Mesenchymal stem cell (in vitro differentiated cells and primary cell): ENCODE measurements around the gene ACTBL2.
A peak's percentile ranks its signal among the peaks of the same experiment; 100 is the strongest.

ENCODE experiments used
- DNase-seq: peaks from one replicate; pipeline ENCODE4 v3.0.0-alpha.2; 2013
- H2AFZ ChIP-seq: one replicate; pipeline ENCODE4 v1.6.1; 2013; ENCODE audit warnings: low read depth, mild to moderate bottlenecking, control low read depth, inconsistent platforms, low read length, moderate library complexity
- H2AK5ac ChIP-seq: 2 replicates; pipeline ENCODE4 v1.6.1; 2013; ENCODE audit warnings: low read length, moderate library complexity, mild to moderate bottlenecking, inconsistent platforms; ENCODE audit not compliant: severe bottlenecking
- H2BK120ac ChIP-seq: one replicate; pipeline ENCODE4 v1.6.1; 2013; ENCODE audit warnings: low read depth, mild to moderate bottlenecking, inconsistent platforms, low read length, moderate library complexity
- H2BK12ac ChIP-seq, 2 experiments: one replicate each; pipeline ENCODE4 v1.6.1; 2013; ENCODE audit warnings: inconsistent platforms in 2 of 2, low read length in 2 of 2, mild to moderate bottlenecking in 2 of 2, moderate library complexity in 2 of 2, control low read depth in 1 of 2
- H2BK15ac ChIP-seq: one replicate; pipeline ENCODE4 v1.6.1; 2013; ENCODE audit warnings: mild to moderate bottlenecking, low read depth, inconsistent platforms; ENCODE audit not compliant: poor library complexity, severe bottlenecking
- H2BK5ac ChIP-seq: 2 replicates; pipeline ENCODE4 v1.6.1; 2013; ENCODE audit warnings: low read depth, mild to moderate bottlenecking, low read length, control low read depth, inconsistent platforms; ENCODE audit not compliant: poor library complexity, severe bottlenecking
- H3K14ac ChIP-seq, 2 experiments: one replicate each; pipeline ENCODE4 v1.6.1; 2013; ENCODE audit warnings: inconsistent platforms in 2 of 2, low read length in 2 of 2, control low read depth in 1 of 2, mild to moderate bottlenecking in 1 of 2, moderate library complexity in 1 of 2
- H3K18ac ChIP-seq, 2 experiments: one replicate each; pipeline ENCODE4 v1.6.1; 2013; ENCODE audit warnings: inconsistent platforms in 2 of 2, low read length in 2 of 2, control low read depth in 1 of 2, low read depth in 1 of 2, mild to moderate bottlenecking in 1 of 2
- H3K23ac ChIP-seq, 2 experiments: one replicate each; pipeline ENCODE4 v1.6.1; 2013; ENCODE audit warnings: inconsistent platforms in 2 of 2, low read length in 2 of 2, mild to moderate bottlenecking in 2 of 2, moderate library complexity in 2 of 2, control low read depth in 1 of 2
- H3K27ac ChIP-seq: 2 replicates; pipeline ENCODE4 v1.5.1; 2013; ENCODE audit warnings: mild to moderate bottlenecking, moderate library complexity, low read length, control low read depth, inconsistent platforms; ENCODE audit not compliant: poor library complexity, severe bottlenecking
- H3K27me3 ChIP-seq, 2 experiments: 2 replicates each; pipeline versions ENCODE4 v1.6.1 to v1.7.0; 2013; ENCODE audit warnings: low read length in 2 of 2, mild to moderate bottlenecking in 2 of 2, moderate library complexity in 2 of 2, control low read depth in 1 of 2, inconsistent platforms in 1 of 2; ENCODE audit not compliant: control insufficient read depth in 1 of 2, insufficient read depth in 1 of 2
- H3K36me3 ChIP-seq, 2 experiments: 2 replicates each; pipeline versions ENCODE4 v1.6.1 to v1.7.0; 2013; ENCODE audit warnings: low read length in 2 of 2, control low read depth in 1 of 2, inconsistent platforms in 1 of 2, low read depth in 1 of 2, mild to moderate bottlenecking in 1 of 2; ENCODE audit not compliant: insufficient read depth in 2 of 2, control insufficient read depth in 1 of 2
- H3K4ac ChIP-seq, 2 experiments: one replicate each; pipeline ENCODE4 v1.6.1; 2013; ENCODE audit warnings: inconsistent platforms in 2 of 2, low read length in 2 of 2, mild to moderate bottlenecking in 2 of 2, moderate library complexity in 2 of 2, control low read depth in 1 of 2, low read depth in 1 of 2
- H3K4me1 ChIP-seq: 2 replicates; pipeline ENCODE4 v1.6.1; 2013; ENCODE audit warnings: low read depth, low read length, control low read depth; ENCODE audit not compliant: control insufficient read depth, insufficient read depth
- H3K4me2 ChIP-seq: 2 replicates; pipeline ENCODE4 v1.6.1; 2013; ENCODE audit warnings: low read length, mild to moderate bottlenecking, inconsistent platforms; ENCODE audit not compliant: poor library complexity, severe bottlenecking
- H3K4me3 ChIP-seq, 2 experiments: 2 replicates each; pipeline versions ENCODE4 v1.5.1 to v1.7.0; 2013; ENCODE audit warnings: low read length in 2 of 2, mild to moderate bottlenecking in 2 of 2, control low read depth in 1 of 2, low read depth in 1 of 2; ENCODE audit not compliant: insufficient read depth in 1 of 2
- H3K79me1 ChIP-seq: replicated peaks from 2 replicates; pipeline ENCODE4 v1.6.1; 2013; ENCODE audit warnings: mild to moderate bottlenecking, control low read depth, low read length, inconsistent platforms; ENCODE audit not compliant: poor library complexity, severe bottlenecking
- H3K9ac ChIP-seq: 2 replicates; pipeline ENCODE4 v1.7.0; 2013; ENCODE audit warnings: mild to moderate bottlenecking, low read length, moderate library complexity
- H3K9me3 ChIP-seq: 2 replicates; pipeline ENCODE4 v1.7.0; 2013; ENCODE audit warnings: mild to moderate bottlenecking, low read length; ENCODE audit not compliant: control insufficient read depth
- H4K8ac ChIP-seq: one replicate; pipeline ENCODE4 v1.6.1; 2013; ENCODE audit warnings: inconsistent platforms, mild to moderate bottlenecking, low read length, moderate library complexity
- H4K91ac ChIP-seq: one replicate; pipeline ENCODE4 v1.6.1; 2013; ENCODE audit warnings: mild to moderate bottlenecking, low read length, inconsistent platforms
- WGBS: methylation state at CpG from one replicate; pipeline ENCODE4 v1.1.7; 2013; ENCODE audit warnings: mixed read lengths; 5-methylcytosine and 5-hydroxymethylcytosine counted together

Gene ACTBL2

GRCh38 chr5:57499262-57500050 lies 16.8 kb upstream of the ACTBL2 start:
- H3K4me2 ChIP-seq: no peak overlapping the region
- 35% methylated on average over 4 of the region's 8 CpGs for WGBS
- no peak overlapping the region for H3K14ac ChIP-seq
- H3K27ac ChIP-seq: no peak overlapping the region
- H2BK12ac ChIP-seq: peak overlapping the region in 1 of 2 experiments; percentile 86
- H2BK120ac ChIP-seq: peak overlapping the region; percentile 77
- no peaks in the 10 kb centered on the region for H3K36me3 ChIP-seq
- H2AFZ ChIP-seq: no peak overlapping the region
- no peak overlapping the region for H2BK5ac ChIP-seq
- peak overlapping the region; percentile 64 to 66 for H3K18ac ChIP-seq
- H2BK15ac ChIP-seq: no peak overlapping the region
- peaks cover 5% of the 10 kb centered on the region for H3K4me1 ChIP-seq
- H3K9ac ChIP-seq: peak overlapping the region; percentile 84
- no peak overlapping the region for H4K91ac ChIP-seq
- no peak overlapping the region for H4K8ac ChIP-seq
- no peaks in the 10 kb centered on the region for H3K79me1 ChIP-seq
- peak overlapping the region in 1 of 2 experiments; percentile 91 for H3K4ac ChIP-seq
- H3K9me3 ChIP-seq: no peaks in the 10 kb centered on the region
- peak overlapping the region; percentile 36 for H2AK5ac ChIP-seq
- peak overlapping the region in 1 of 2 experiments; percentile 43 for H3K4me3 ChIP-seq
- peak; percentile 77 for DNase-seq
- H3K23ac ChIP-seq: no peak overlapping the region
- no peaks in the 10 kb centered on the region for H3K27me3 ChIP-seq

GRCh38 chr5:57497733-57498132 lies 15.1 kb upstream of the ACTBL2 start:
- Histone ChIP-seq H2BK120ac (no peak overlapping the region), H3K4me2 (no peak overlapping the region), H3K23ac (no peak overlapping the region), H2BK5ac (no peak overlapping the region), H3K9me3 (no peaks in the 10 kb centered on the region), H3K4me3 (no peak overlapping the region), H3K4ac (no peak overlapping the region), H2BK15ac (no peak overlapping the region), H3K79me1 (no peaks in the 10 kb centered on the region), H3K27ac (no peak overlapping the region), H2BK12ac (no peak overlapping the region), H3K9ac (no peak overlapping the region), H4K91ac (no peak overlapping the region), H2AK5ac (no peak overlapping the region), H3K18ac (no peak overlapping the region), H4K8ac (no peak overlapping the region), H3K4me1 (peaks cover 3% of the 10 kb centered on the region), H3K36me3 (no peaks in the 10 kb centered on the region), H2AFZ (no peak overlapping the region), H3K27me3 (no peaks in the 10 kb centered on the region), H3K14ac (no peak overlapping the region)
- DNase-seq: no peak

GRCh38 chr5:57495285-57496086 lies 12.9 kb upstream of the ACTBL2 start:
- peak overlapping the region; percentile 95 to 100 for H2BK12ac ChIP-seq
- H3K4ac ChIP-seq: peak overlapping the region; percentile 97 to 98
- H3K4me2 ChIP-seq: no peak overlapping the region
- no peaks in the 10 kb centered on the region for H3K9me3 ChIP-seq
- no peak overlapping the region for H2AFZ ChIP-seq
- H3K9ac ChIP-seq: peak overlapping the region; percentile 65
- peak overlapping the region; percentile 97 for H4K91ac ChIP-seq
- no peaks in the 10 kb centered on the region for H3K36me3 ChIP-seq
- peak overlapping the region; percentile 91 for H2BK15ac ChIP-seq
- H3K14ac ChIP-seq: peak overlapping the region in 1 of 2 experiments; percentile 92
- H3K4me3 ChIP-seq: no peak overlapping the region
- H4K8ac ChIP-seq: peak overlapping the region; percentile 42
- peak overlapping the region; percentile 21 for H2BK5ac ChIP-seq
- H3K23ac ChIP-seq: no peak overlapping the region
- H2BK120ac ChIP-seq: peak overlapping the region; percentile 97
- peaks cover 3% of the 10 kb centered on the region for H3K4me1 ChIP-seq
- H3K27me3 ChIP-seq: no peaks in the 10 kb centered on the region
- peak overlapping the region; percentile 96 for H3K27ac ChIP-seq
- no peaks in the 10 kb centered on the region for H3K79me1 ChIP-seq
- peak overlapping the region; percentile 54 for H2AK5ac ChIP-seq
- WGBS: 85% methylated on average over 3 of the region's 6 CpGs
- no peak for DNase-seq
- H3K18ac ChIP-seq: peak overlapping the region; percentile 96 to 100
